ENCODE measurements around the gene DOCK9.
A peak's percentile ranks its signal among the peaks of the same experiment; 100 is the strongest.

DOCK9 gene

DNA sequence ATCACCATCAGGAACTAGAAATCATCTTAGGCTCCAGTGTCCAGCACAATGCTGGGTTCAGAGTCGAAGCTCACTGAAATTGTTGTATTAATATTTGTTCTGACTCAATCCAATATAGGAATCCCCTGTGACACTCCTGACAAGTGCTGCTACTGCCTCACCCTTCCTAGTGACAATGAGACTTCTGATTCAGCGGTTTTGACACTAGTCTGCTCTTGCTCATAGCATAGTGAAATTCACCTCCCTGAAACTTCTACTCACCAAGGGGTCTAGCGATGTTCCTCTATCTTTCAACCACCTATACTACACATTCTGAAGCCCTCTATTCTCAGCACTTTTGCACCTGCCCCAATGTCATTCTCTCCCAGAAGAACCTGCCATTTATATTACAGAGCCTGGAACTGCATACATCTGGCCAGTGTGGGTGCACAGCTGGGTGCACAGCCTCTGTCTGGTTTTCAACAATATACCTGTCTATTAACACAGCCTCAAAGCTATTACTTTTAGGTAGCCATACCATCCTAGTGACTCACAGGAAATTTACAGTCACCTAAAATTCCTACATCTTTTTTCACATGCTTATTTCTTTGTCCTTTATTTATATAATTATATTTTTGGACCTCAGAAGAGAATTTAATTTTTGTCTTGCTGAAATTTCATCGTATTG is 88.3 kb downstream of the DOCK9 start:
- no peaks in the 10 kb centered on the region for H3K9me3 Mint-ChIP-seq
- H3K27ac Mint-ChIP-seq = peak overlapping the region; percentile 90
- H3K36me3 Mint-ChIP-seq (ENCODE audit: low read depth) = peaks cover 77% of the 10 kb centered on the region
- H3K4me1 Mint-ChIP-seq (ENCODE audit: low read depth) = peaks cover 27% of the 10 kb centered on the region
- H3K27me3 Mint-ChIP-seq = no peaks in the 10 kb centered on the region
- H3K4me3 Mint-ChIP-seq = no peak overlapping the region
- no peak for DNase-seq

DNA sequence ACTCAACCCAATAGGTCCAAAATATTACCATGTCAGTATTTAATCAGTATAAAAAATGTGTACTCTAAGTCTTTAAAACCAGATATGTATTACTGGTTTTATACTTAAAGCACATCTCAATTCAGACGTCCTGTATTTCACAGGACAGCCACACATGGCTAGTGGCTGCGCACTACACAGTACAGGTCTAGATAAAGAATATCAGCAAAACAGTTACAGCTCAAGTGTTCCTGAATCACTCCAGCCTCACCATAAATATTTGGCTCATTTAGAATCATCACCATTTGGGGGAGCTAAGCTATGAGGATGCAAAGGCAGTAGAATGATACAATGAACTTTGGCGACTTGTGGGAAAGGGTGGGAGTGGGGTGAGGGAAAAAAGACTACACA is 89.0 kb downstream of the DOCK9 start:
- no peak overlapping the region for H3K4me3 Mint-ChIP-seq
- H3K36me3 Mint-ChIP-seq (ENCODE audit: low read depth) = peaks cover 81% of the 10 kb centered on the region
- H3K9me3 Mint-ChIP-seq = no peaks in the 10 kb centered on the region
- H3K27me3 Mint-ChIP-seq = no peaks in the 10 kb centered on the region
- no peak overlapping the region for H3K27ac Mint-ChIP-seq
- peaks cover 27% of the 10 kb centered on the region for H3K4me1 Mint-ChIP-seq (ENCODE audit: low read depth)
- DNase-seq = no peak

DNA sequence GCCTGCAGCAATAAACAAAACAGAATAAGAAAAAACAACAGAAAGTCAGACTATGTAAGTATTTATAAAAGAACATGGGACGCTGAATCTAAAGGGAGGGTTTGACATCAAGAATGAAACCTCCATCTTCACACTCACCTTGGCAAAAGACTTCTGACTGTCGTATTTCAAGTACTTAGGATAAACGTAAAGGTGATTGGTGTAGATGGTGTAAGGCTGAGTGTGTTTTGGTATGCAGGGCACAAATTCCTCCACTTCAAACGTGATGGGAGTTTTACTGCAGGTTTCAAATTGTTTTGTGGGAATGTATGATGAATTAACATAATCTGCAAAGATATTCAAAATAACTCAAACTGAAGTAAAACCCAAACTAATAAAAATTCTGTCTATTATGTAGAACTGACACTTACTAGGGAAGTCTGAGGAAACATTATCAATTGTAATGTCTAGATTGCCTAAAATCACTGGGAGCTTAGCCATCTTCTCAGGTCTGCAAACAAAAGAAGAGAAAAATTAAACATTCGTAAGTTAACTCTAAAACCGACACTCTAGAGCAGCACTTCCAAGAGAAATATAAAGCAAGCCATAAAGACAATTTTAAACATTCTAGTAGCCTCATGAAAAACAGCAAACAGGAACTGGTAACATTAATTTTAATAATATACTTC is 89.5 kb downstream of the DOCK9 start:
- H3K36me3 Mint-ChIP-seq (ENCODE audit: low read depth) = peaks cover 80% of the 10 kb centered on the region
- H3K9me3 Mint-ChIP-seq = no peaks in the 10 kb centered on the region

DNA sequence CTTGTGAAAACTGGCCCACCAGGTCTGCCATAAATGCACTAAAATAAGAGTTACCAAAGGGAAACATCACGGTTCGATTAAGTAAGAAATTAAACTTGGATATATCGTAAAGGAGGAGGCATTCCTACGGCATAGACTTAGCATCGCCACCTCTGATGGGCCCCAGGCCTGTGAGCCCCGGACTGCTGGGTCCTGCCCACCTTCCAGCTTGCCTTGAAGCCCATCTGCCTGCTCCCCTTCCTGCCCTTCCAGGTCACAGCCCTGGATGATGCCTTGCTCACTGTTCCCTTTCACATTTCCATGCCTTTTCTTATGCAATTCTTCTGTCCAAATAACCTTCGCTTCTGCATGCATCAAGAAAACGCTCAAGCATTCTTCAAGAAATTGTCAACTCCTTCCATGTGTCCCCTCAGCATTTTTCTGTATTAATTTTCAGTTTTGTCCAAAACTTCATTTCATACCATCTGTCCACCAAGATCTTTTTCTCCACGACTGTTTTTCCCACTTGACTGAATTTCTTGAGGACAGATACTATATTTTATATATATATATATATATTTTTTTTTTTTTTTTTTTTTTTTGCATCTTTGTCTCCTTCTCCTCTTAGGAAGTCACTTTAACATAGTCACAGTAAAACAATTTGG is 91.2 kb downstream of the DOCK9 start:
- no peaks in the 10 kb centered on the region for H3K9me3 Mint-ChIP-seq
- DNase-seq = no peak
- H3K36me3 Mint-ChIP-seq (ENCODE audit: low read depth) = peaks cover 80% of the 10 kb centered on the region
- no peaks in the 10 kb centered on the region for H3K27me3 Mint-ChIP-seq
- peaks cover 27% of the 10 kb centered on the region for H3K4me1 Mint-ChIP-seq (ENCODE audit: low read depth)
- no peak overlapping the region for H3K27ac Mint-ChIP-seq
- no peak overlapping the region for H3K4me3 Mint-ChIP-seq

More for the DNA sequence above, 89.5 kb downstream of the DOCK9 start:
- peaks cover 27% of the 10 kb centered on the region for H3K4me1 Mint-ChIP-seq (ENCODE audit: low read depth)
- no peak for DNase-seq
- no peak overlapping the region for H3K27ac Mint-ChIP-seq
- no peaks in the 10 kb centered on the region for H3K27me3 Mint-ChIP-seq
- H3K4me3 Mint-ChIP-seq = no peak overlapping the region

DNA sequence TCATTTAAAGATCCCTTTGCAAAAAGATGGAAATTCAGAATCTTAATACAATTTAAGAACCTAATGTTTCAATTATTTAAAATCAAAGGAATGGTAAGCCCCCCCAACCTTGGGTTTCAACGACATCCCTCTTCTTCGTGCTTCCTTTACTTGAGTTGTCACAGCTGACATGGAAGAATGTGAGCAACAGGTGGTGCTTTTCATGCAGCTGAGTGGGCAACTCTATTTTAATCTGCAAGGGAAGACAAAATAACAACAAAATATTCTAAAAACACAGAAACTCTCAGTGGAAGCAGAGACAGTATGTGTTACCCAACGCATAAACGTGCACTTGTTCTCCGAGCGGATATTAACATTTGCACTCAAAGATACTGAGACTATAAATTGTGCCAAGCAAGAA is 92.3 kb downstream of the DOCK9 start:
- Mint-ChIP-seq H3K27ac (no peak overlapping the region), H3K9me3 (no peaks in the 10 kb centered on the region), H3K4me3 (no peak overlapping the region), H3K27me3 (no peaks in the 10 kb centered on the region), H3K36me3 (ENCODE audit: low read depth) (peaks cover 83% of the 10 kb centered on the region), H3K4me1 (ENCODE audit: low read depth) (peaks cover 18% of the 10 kb centered on the region)
- DNase-seq = no peak

DNA sequence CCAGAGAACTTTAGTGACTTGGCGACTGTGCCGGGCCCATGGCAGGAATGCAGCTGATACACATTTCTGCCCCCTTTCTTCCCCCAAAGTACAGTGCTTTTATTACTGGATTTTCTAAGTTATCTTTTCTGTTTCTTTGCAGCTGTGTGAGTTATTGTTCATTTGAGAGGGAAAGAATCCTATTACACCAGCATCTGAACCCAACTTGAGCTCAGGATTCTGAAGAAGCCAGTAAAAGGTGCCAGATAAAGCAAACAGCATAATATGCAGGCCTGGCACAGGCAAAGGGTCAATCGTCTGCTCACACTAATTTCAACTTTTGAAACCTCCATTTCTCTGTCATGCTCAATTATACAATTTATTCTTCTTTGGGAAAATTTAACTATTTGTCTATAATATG is 93.9 kb downstream of the DOCK9 start:
- Mint-ChIP-seq H3K9me3 (no peaks in the 10 kb centered on the region), H3K27ac (no peak overlapping the region), H3K27me3 (no peaks in the 10 kb centered on the region), H3K36me3 (ENCODE audit: low read depth) (peaks cover 92% of the 10 kb centered on the region), H3K4me3 (no peak overlapping the region), H3K4me1 (ENCODE audit: low read depth) (peaks cover 2% of the 10 kb centered on the region)
- no peak for DNase-seq

DNA sequence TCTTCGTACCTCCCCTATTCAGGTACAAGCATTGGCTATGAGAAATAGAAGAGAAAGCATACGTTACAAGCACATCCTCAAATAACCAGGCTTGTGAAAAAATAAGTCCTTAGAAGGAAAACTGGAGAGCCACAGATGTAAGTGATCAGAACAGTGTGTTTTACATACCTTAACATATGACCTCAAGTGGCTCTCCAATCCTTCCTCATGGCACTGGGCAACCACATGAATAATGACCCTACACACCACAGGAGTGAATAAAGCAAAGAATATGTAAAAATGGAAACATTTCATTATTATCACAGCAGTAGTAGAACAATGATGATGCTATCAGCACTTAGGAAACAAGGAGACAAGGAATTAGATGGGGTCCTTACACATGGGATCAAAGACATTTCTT is 96.5 kb downstream of the DOCK9 start:
- Mint-ChIP-seq H3K27ac (no peak overlapping the region), H3K27me3 (no peaks in the 10 kb centered on the region), H3K4me1 (ENCODE audit: low read depth) (no peaks in the 10 kb centered on the region), H3K4me3 (no peak overlapping the region), H3K36me3 (ENCODE audit: low read depth) (peaks cover 94% of the 10 kb centered on the region), H3K9me3 (no peaks in the 10 kb centered on the region)
- DNase-seq = no peak

DNA sequence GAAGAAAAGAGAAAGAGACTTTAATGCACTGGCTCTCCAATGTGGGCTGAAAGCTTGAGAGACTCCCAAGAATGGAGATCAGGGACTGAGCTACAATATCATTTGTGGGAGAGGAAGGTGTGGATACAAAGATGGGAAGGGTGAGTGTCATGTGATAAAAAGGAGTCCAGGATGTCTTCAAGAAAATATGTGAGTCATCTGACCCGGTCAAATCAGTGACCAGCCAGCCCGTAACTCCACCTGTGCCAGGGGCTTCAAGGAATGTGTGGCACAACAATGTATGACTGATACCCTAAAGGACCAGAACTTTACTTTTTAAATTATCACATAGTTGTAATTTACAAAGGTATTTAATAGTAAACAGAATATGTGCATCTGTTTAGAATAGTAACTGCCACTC is 97.2 kb downstream of the DOCK9 start:
- H3K27me3 Mint-ChIP-seq = no peaks in the 10 kb centered on the region
- no peak overlapping the region for H3K4me3 Mint-ChIP-seq
- H3K27ac Mint-ChIP-seq = no peak overlapping the region
- H3K4me1 Mint-ChIP-seq (ENCODE audit: low read depth) = peaks cover 4% of the 10 kb centered on the region
- DNase-seq = no peak
- H3K9me3 Mint-ChIP-seq = no peaks in the 10 kb centered on the region
- peaks cover 96% of the 10 kb centered on the region for H3K36me3 Mint-ChIP-seq (ENCODE audit: low read depth)

DNA sequence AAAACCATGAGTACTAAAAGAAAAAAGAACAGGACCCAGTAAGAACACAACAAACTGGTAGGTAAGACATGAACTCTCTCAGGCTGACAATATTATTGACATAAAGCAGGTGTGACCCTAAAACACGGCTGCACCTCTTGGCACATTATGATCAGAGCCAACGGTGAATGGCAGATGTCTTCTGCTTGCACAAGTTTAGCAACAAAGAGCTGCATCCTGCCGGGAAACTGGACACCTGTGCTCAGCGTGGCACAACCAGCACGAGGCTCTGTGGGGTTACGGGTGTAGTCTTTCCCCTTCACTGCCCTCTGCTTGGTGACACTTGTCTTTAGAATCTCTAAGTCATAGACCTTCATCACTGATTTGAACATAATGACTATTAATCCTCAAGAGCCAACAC is 97.9 kb downstream of the DOCK9 start:
- no peak for DNase-seq
- H3K36me3 Mint-ChIP-seq (ENCODE audit: low read depth) = peaks cover 96% of the 10 kb centered on the region
- no peak overlapping the region for H3K27ac Mint-ChIP-seq
- H3K9me3 Mint-ChIP-seq = no peaks in the 10 kb centered on the region
- peaks cover 11% of the 10 kb centered on the region for H3K4me1 Mint-ChIP-seq (ENCODE audit: low read depth)
- H3K27me3 Mint-ChIP-seq = no peaks in the 10 kb centered on the region
- H3K4me3 Mint-ChIP-seq = no peak overlapping the region

DNA sequence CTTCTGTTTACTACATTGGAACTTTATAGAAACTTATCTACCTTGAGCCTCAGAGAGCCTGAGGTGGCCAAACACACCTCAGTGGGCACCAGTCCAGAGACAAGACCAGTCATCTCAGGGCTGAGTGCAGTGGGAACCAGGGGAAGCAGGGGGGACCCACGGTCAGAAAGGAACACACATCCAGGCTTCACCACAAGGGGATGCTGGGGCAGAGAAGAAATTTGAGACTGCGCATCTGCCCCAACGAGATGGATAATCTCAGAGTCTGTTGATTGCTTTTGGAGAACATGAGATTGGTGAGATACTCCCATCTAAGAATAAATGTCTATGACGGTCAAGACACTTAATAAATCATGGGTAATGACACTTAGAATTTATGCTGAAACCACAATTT is 98.7 kb downstream of the DOCK9 start:
- H3K9me3 Mint-ChIP-seq = peaks cover 3% of the 10 kb centered on the region
- H3K4me3 Mint-ChIP-seq = no peak overlapping the region
- H3K36me3 Mint-ChIP-seq (ENCODE audit: low read depth) = peaks cover 96% of the 10 kb centered on the region
- H3K27ac Mint-ChIP-seq = no peak overlapping the region
- H3K4me1 Mint-ChIP-seq (ENCODE audit: low read depth) = peaks cover 18% of the 10 kb centered on the region
- H3K27me3 Mint-ChIP-seq = no peaks in the 10 kb centered on the region
- DNase-seq = no peak

DNA sequence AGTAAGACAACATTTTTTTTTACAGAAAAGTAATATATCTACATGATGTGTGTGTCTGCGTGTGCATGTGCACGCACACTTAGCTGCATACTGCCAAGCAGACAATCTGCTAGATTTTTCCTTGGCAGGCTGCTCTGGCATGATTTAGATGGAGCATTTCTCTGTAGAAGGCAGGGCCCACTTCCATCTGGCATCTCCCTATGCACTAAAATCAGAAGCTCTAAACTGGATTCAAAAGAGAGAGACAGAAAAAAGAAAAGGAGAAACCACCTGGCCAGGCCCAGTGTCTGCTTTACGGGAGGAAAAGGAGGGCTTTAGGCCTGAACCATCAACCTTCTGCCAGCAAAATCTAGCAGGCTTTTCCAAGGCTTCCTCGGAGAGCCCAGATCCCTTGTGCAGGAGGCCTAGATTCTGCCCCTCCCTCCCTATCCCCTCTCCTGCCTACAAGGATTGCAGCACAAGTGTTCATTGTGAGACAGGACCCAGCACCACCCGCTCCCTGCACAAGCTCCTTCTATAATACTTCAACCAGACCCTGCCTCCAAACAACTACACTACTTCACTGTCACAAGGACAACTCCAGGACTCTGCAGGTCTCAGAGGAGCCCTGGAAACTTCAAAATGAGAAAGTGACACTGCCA is 99.3 kb downstream of the DOCK9 start:
- DNase-seq = no peak
- Mint-ChIP-seq H3K4me3 (no peak overlapping the region), H3K27me3 (no peaks in the 10 kb centered on the region), H3K4me1 (ENCODE audit: low read depth) (peaks cover 23% of the 10 kb centered on the region), H3K9me3 (peaks cover 6% of the 10 kb centered on the region), H3K36me3 (ENCODE audit: low read depth) (peaks cover 96% of the 10 kb centered on the region), H3K27ac (peak overlapping the region; percentile 15)

DNA sequence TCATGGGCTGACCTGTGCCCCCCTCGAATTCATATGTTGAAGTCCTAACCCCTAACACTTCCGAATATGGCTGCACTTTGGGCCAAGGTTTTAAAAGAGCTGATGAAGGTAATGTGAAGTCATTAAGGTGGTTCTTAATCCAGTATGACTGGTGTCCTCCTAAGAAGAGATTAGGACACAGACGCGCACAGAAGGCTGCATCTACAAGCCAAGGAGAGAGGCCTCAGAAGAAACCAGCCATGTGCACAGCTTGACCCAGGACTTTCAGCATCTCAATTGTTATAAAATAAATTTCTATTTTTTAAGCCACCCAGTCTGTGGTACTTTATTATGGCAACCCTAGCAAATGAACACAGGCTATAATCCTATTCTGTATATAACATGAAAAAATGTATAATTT is 99.9 kb downstream of the DOCK9 start:
- no peak for DNase-seq
- H3K36me3 Mint-ChIP-seq (ENCODE audit: low read depth) = peaks cover 97% of the 10 kb centered on the region
- H3K27ac Mint-ChIP-seq = no peak overlapping the region
- no peak overlapping the region for H3K4me3 Mint-ChIP-seq
- no peaks in the 10 kb centered on the region for H3K27me3 Mint-ChIP-seq
- peaks cover 12% of the 10 kb centered on the region for H3K9me3 Mint-ChIP-seq
- peaks cover 28% of the 10 kb centered on the region for H3K4me1 Mint-ChIP-seq (ENCODE audit: low read depth)

DNA sequence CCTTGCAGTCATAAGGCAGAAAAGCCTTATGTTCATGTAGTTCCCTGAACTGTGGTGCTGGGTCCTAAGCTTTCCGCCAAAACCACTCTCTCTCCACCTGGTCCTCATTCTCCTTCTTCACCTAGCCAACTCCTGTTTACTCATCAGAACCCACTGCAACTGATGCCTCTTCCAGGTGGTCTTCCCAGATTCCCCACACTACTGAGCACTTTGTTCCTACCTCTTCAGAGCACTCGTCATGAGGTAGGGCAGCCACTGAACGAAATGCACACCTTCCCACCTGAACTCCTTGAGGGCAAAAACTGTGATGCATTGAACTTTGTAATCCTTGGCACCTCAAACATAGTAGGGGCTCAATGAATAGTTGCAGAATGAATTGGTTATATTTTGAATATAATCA is 100.4 kb downstream of the DOCK9 start:
- peaks cover 97% of the 10 kb centered on the region for H3K36me3 Mint-ChIP-seq (ENCODE audit: low read depth)
- DNase-seq = no peak
- H3K4me3 Mint-ChIP-seq = no peak overlapping the region
- H3K27me3 Mint-ChIP-seq = no peaks in the 10 kb centered on the region
- no peak overlapping the region for H3K27ac Mint-ChIP-seq
- peaks cover 12% of the 10 kb centered on the region for H3K9me3 Mint-ChIP-seq
- peaks cover 28% of the 10 kb centered on the region for H3K4me1 Mint-ChIP-seq (ENCODE audit: low read depth)

DNA sequence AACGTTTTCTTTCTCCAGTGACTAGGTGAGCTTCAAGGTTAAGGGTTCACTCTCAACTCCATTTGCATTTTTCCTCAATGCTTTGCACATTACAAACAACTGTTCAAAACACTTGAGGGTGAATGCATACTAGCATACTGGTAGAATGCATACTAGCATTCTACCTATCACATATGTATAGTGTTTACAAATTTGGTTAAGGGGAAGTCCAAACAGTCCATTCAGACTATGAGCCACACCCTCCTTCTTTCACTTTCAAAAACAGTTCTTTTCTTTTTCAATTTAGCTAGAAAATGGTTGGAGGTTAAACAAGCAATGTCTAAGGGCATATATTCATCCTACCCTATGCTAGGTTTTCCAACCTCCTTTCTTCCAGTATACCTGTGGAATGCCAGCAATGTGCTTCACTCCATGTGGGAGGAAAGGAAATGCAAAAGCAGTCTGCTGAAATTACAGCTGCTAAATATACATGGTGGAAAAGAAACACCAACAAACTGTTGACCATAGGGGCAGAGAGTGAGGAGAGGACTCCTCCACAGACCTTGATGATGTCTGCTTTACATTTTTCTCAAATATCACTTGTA is 102.6 kb downstream of the DOCK9 start:
- H3K4me3 Mint-ChIP-seq = no peak overlapping the region
- H3K27me3 Mint-ChIP-seq = no peaks in the 10 kb centered on the region
- H3K27ac Mint-ChIP-seq = peak overlapping the region; percentile 35
- DNase-seq = no peak
- peaks cover 12% of the 10 kb centered on the region for H3K9me3 Mint-ChIP-seq
- peaks cover 31% of the 10 kb centered on the region for H3K4me1 Mint-ChIP-seq (ENCODE audit: low read depth)
- peaks cover 96% of the 10 kb centered on the region for H3K36me3 Mint-ChIP-seq (ENCODE audit: low read depth)
